HL-60/S4 treated with retinoic acid at 250 ng/mL for 4 days and 3 days (cell line): ENCODE measurements around the gene ARHGEF39.

Source experiments
- in situ Hi-C: fragments of 300-500 bp; cut with MboI; formaldehyde crosslinking; loops from 2 replicates; pipeline ENCODE4 v1.7.0; 2022; ENCODE audit warnings: low sequenced_read_pairs

The ARHGEF39 gene, protein sequence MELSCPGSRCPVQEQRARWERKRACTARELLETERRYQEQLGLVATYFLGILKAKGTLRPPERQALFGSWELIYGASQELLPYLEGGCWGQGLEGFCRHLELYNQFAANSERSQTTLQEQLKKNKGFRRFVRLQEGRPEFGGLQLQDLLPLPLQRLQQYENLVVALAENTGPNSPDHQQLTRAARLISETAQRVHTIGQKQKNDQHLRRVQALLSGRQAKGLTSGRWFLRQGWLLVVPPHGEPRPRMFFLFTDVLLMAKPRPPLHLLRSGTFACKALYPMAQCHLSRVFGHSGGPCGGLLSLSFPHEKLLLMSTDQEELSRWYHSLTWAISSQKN

DNA sequence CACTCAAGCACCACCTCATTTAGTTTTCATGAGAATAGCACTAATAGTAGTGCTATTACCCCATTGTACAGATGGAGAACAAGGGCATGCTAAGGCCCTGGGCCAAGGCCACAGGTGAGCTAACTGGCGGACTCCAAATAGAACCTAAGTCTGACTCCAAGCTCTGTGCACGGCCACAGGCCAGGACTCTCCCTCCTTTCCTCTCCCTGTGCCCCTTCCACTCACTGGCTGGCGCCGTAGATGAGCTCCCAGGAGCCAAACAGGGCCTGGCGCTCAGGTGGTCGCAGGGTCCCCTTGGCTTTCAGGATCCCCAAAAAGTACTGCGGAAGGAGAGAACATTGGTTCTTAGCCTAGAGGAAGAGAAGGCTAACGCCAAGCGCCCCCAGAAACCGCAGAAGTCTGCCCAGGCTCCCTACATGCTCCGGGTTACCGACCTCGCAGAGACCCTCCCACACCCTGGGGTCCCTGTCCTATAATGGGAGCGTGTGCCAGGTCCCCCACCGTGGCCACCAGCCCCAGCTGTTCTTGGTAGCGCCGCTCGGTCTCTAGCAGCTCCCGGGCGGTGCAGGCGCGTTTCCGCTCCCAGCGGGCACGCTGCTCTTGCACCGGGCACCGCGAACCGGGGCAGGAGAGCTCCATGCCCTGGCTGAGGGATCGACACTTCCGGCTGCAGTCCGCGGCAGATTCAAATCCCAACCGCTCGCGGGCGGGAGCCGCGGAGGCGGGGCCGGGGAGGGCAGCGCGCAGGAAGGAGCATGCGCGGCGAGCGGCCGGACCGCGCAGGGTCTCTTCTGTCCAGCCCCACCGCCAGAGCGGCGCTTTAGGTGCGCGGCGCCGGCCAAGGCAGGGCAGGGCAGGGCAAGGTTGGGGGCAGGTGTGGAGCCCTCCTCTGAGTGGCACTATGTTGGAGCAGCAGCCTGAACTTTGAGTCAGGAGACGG is at the start of gene ARHGEF39:
Gene ARHGEF39, minus strand, starts transcription at position 665 of the 940 bp plus-strand sequence. Its CDS starts 26 bp downstream, at position 639.
- in situ Hi-C loops: no loop called here

DNA sequence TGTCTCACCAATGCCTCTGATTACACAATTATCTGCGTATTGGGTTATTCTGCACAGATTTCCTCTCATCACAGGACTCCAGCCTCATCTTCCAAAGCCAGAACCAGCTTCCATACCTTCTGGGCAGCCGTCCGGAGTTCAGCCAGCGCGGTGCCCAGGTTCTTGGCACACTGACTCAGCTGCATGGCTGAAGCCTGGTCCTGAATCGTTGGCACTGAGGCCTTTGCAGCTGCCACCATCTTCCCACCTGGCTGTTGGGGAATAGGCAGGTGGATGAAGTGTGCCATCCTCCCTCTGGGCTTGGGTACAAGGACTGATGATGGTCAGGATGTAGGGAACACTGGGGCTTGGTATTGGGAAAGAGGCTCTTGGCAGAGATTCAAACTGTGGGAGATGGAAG is 49.1 kb upstream of the ARHGEF39 start:
- in situ Hi-C loops: loop anchor here (25.0 kb wide), 1 partner anchor 652 kb away; the partner anchor contains the start of gene VCP

DNA sequence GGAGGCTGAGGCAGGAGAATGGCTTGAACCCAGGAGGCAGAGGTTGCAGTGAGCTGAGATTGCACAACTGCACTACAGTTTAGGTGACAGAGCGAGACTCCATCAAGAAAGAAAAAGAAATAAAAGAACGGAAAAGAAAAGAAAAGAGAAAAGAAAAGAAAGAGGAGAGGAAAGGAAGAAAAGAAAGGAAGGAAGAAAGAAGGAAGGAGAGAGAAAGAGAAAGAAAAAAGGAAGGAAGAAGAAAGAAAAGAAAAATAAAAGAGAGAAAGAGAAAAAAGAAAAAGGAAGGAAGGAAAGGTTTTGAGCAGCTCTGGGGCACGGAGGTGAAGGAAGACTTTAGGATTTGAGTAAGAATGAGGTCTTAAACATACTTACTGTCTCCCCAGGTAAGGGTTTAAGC is 48.6 kb upstream of the ARHGEF39 start:
- in situ Hi-C loops: loop anchor here (25.0 kb wide), 1 partner anchor 651 kb away; the partner anchor contains the start of gene VCP

DNA sequence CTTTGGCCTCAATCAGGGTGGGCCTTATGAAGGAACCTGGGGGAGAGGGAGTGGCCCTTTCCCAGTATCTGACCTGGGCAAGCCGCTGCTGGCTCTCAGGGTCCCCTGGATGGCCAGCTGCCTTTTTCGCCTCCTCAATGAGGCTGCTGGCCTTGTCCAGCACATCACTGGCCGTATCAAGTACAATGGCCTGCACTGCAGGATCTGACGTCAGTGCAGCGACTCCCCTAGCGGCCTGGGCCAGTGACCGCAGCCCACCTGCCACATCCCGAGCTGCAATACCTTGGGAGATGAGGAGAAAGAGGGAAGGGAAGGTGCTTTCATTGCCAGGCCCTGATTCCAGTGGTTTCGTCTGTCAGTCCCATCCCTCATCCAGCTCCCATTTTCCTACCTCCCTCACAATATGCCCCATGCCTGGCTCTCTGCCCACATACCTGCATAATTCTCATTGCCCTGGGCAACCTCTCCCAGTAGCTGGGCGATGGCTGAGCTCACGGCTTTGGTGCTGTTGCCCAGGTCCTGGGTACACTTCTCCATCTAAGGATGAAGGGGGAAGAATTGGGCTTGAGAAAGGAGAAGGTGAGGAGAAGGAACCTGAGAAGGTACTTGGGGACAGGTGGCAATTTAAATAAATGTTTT is 47.9 kb upstream of the ARHGEF39 start:
- in situ Hi-C loops: loop anchor here (25.0 kb wide), 1 partner anchor 651 kb away; the partner anchor contains the start of gene VCP

DNA sequence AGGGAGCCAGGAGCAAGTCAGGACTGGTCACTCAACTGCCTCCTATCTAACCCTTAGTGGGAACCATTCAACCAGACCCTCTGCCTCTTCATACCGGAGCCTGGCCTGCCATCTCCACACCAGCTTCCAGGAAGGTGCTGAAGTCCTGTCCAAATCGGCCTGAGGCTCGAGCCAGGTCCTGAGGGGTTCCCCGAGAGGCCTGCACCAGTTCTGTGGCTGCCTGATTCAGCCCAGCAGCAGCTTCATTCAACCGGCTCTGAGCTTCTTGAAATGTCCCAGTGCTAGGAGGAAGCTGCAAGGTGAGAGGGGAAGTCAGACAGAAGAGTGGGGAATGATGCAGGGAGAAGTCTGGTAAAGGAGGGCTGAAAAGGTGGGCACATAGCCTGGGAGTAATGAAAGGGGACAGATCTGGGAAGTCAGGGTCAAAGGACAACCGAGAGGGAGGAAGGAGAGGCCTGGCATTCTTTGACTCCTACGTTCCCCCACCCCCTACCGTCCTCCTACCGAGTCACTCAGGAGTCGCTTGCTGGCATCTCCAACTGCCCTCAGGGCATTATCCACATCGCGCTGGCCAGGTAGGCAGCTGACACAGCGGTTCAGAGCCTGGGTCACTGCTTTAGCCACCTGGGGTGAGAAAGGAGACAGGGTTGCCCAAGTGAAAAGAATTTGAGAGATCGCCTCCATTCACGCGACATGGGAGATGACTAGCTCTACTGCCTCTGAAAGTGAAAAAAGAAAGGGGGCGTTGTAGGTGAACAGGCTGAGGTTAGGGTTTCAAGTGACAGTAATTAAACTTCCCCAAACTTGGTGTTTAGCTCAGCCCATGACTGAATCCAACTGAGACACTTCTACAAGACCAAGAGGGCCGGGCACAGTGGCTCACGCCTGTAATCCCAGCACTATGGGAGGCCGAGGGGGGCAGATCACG is 46.8 kb upstream of the ARHGEF39 start:
- in situ Hi-C loops: loop anchor here (25.0 kb wide), 1 partner anchor 649 kb away; the partner anchor contains the start of gene VCP

DNA sequence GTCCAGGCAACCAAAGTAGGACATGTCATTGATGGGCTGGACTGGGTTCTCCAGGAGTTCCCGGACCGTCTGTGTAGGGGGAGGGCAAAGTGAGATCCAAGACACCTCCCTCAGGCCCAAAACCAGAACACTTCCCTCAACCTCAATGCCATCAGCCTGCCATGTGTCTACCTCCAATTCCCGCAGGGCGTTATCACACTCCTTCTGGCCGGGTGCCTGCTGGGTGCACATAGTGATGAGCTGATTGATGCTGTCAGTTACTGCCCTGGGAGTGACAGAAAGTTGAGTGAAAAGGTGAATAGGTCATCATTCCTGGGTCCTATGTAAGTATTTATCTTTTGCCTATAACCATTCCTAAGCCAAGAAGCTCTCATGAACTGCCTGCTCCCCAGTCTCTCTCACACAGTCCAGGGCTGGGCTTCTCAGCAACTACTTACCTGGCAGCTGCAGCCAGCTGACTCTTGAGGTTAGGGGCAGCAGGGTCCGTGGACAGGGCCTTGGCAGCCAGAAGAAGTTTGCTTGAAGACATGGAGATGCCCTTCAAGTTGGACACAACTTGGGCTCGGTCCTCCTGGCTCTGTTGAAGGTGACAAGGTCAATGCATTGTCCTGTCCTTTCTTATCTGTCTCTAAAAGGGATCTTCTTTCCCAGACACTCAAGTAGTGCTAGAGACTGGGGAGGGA is 46.0 kb upstream of the ARHGEF39 start:
- in situ Hi-C loops: loop anchor here (25.0 kb wide), 1 partner anchor 649 kb away; the partner anchor contains the start of gene VCP

DNA sequence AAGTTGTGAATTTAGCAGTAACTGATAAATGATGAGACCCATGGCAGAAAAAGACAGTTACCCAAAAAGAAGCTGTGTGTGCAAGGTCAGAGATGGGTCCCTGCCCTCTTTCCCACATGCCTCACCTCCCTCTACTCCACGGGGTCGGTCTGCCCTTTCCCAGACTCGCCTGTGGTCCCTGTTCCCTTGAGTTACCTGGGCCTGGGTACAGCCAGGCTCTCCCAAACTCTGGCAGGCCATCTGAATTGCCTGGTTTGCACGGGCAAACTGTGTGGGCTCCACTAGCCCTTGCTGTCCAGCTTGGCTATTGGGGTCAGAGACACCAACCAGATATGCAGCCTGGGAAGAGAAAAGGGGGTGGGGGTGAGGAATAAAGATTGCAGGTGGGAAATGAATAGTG is 43.2 kb upstream of the ARHGEF39 start:
- in situ Hi-C loops: loop anchor here (25.0 kb wide), 1 partner anchor 646 kb away; the partner anchor contains the start of gene VCP

DNA sequence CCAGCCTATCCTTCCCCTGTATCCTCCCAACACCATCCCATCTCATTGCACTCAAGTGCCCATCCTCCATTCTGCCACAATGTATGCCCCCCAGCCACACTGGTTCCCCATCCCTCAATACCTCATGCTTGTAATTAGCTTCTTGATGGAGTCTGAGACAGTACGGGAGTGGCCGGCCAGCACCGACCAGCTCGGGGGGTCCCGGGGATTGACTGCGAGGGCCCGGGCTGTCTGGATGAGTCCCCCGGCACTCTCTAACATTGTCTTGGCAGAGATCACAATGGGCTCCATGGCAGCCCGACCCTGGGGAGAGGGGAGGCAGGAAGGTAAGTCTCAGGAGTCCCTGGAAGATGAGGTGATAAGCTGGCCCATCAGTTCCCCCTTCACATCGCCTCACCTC is 42.0 kb upstream of the ARHGEF39 start:
- in situ Hi-C loops: loop anchor here (25.0 kb wide), 1 partner anchor 645 kb away; the partner anchor contains the start of gene VCP

DNA sequence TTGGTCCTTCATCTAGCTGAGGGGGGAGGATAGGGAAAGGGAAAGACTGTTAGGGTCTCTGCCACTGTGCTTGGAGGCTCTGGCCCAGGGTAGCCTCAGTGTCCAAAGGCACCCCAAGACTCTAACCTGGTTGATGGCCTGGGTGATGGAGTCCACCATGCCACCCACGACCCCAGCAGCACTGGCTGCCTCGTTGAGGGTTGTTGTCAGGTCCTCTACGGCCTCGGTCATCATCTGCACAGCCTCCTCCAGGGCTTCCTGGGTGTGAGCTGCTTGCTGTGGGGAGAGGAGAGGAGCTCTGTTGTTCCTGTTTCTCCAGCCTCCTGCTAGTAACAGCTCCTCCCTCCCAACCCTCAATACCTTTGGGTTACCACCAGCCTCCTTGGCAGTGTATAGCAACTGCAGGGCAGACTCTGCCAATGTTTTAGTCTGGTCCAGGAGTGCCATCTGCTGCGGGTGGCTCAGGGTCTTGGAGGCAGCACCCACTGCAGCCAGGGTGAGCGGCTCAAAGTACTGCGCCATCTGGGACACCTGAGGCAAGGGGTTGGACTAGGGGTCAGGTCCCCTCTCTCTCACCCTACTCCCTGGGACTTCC is 40.9 kb upstream of the ARHGEF39 start:
- in situ Hi-C loops: loop anchor here (25.0 kb wide), 1 partner anchor 644 kb away; the partner anchor contains the start of gene VCP

DNA sequence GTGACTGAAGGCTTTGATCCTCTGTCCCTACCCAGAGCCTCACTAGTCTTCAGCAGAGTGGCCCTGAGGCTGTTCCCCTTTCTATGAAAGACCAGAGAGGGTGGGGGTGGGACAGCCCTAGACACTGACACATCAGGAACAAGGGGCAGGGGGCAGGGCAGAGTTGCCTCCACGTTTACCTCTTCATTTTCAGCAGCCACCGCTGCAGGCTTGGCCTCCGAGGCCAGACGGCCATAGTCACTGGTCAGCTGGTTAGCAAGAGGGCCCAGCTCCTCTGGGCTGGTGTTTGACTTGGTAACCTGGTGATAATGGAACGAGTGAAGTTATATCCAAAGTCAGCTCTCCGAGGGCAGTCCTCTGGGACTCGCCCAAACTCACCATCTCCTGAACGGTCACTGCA is 40.4 kb upstream of the ARHGEF39 start:
- in situ Hi-C loops: loop anchor here (25.0 kb wide), 1 partner anchor 643 kb away; the partner anchor contains the start of gene VCP

DNA sequence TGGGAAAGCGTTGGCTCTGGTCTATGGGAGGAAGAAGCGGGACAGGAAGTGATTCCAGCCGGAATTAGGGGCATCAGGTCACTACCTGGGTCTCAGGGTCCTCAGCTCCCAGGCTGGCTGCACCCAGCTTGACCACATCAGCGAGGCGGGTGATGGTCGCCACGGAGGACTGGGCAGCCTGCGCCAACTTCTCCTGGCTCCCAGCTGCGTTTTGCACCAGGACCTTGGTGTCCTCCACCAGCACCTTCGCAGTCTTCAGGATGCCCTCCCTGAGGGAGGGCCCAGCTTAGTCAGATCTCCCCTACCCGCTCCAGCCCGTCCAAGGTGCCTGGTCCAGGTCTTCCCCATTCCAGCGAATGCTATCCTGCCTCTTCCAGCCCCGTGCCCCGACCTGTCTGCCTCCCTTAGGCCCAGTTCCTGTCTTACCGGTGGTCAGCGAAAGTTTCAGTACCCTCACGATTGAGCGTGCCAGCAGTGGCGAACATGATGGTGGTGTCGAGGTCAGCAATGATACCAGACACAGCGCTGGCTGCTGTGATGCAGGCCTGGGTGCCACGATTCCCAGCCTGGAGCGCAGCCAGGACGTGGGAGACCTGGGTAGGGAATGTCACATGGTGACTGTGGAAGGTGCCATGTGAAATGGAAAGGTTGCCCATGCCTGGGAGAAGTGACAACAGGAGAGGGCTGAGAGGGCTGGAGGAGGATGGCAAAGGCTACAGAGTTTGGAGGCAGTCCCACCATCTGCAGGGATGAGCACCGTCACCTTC is 39.1 kb upstream of the ARHGEF39 start:
- in situ Hi-C loops: loop anchor here (25.0 kb wide), 1 partner anchor 642 kb away; the partner anchor contains the start of gene VCP

DNA sequence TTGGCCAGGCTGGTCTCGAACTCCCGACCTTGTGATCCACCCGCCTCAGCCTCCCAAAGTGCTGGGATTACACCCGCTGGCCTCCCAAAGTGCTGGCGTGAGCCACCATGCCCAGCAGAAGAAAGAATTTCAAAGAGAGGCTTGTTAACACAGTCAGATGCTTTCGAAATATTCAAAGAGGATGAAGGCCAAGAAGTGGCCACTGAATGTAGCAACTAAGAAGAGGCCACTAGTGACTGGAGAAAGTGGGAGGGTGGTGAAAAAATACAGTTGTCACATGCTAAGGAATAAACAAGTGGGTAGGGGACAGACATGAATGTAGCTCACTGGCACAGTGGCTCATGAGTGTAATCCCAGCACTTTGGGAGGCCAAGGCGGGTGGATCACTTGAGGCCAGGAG is 37.7 kb upstream of the ARHGEF39 start:
- in situ Hi-C loops: loop anchor here (25.0 kb wide), 1 partner anchor 640 kb away; the partner anchor contains the start of gene VCP

DNA sequence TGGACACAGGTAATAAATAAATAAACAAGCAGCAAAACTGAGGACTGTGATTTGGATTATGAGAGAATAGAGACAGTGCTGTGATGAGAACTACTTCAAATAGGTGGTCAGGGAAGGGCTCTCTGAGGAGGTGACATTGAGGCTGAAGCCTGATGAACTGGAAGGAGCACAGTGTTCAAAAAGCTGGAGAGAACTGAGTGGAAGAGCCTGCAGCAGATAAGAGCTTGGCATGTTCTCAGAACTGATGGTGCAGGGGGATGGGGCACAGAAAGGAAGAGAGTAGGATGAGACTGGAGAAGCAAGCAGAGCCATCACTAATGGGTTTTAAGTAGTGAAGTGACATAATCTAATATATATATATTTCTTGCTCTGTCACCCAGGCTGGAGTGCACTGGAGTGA is 35.9 kb upstream of the ARHGEF39 start:
- in situ Hi-C loops: loop anchor here (25.0 kb wide), 1 partner anchor 639 kb away; the partner anchor contains the start of gene VCP

DNA sequence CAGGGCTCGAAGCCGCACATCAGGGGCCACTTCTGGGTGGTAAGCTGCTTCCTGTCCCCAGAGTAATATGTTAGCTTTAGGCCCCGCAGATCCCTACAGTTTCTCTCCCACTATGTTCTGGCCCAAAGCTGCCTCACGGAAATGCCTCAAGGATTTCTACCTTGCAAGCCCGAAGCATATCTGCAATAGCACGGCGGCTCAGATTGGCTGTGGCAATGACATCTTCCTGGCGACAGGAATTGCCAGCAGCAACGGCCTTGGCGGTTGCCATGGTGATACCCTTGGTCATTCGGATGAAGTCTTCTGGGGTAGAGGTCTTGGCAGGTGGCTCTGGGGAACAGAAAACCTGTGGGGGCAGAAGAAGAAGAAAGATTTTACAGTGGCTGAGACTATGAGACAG is 35.0 kb upstream of the ARHGEF39 start:
- in situ Hi-C loops: loop anchor here (25.0 kb wide), 1 partner anchor 638 kb away; the partner anchor contains the start of gene VCP

DNA sequence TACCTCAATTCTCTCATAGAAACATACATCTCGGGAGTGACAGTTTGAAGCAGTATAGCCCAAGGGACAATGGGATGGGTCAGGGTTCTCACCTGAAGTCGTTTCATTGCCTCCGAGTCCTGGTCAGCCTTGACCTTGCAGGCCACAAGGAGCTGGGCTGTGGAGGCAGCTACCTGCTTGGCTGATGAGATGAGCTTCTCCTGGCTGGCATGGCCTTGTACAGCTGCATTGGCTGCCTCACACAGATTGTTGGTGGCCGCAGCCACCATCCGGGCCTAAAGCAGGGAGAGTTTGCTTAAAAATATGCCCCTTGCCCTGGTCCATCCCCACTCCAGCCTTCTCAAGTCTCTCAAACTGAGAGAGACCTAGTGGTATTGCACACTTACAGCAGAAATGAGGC is 33.2 kb upstream of the ARHGEF39 start:
- in situ Hi-C loops: no loop called here

DNA sequence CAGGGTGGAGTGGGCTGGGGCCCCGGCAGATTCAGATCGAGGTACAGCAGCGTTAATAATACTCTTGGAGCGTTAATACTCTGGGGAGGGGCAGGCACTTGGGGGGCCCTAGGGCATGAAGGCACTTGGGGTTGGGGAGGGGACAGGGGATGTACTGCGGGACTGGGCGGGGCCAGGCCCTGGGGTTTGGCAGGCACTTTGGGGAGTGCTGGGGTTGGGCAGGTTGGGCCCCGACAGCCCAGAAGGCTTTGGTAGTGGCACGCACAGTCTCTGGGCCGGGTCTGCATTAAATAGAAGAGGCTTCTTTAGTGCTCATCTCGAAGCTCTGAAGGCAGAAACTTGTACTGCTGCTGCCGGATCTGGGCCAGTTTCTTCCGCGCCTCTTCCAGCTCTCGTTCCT is 32.5 kb upstream of the ARHGEF39 start:
- in situ Hi-C loops: no loop called here

DNA sequence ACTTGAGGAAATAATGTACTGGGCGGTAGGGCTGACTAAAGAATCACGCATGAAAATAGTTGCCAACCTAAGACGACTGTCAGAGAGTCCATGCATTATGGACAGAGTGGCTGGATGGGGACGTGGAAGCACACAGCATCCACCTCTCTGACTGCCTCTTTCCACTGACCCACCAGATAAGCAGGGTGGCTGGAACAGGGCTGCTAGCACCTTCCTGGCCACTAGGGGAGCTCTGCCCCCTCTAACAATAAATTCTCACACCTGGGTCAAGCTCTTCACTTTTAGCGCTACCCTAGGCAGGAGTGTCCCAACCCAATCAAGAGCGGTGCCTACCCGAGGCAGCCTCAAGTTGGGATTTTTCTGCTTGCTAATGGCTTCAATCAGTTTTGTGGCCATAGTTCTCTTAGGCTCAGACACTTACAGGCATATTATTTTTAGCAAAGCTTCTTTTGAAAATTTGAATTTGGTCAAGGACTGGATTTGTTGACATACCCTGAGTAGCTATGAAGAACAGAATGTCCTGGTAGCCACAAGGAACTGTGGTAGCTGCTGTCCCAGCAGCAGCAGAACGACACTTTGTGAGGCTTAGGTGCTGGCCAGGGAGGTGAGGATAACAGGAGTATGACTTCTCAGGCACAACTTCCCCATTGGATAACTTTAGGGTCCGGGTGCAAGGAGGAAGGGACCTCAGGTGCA is 31.7 kb upstream of the ARHGEF39 start:
- in situ Hi-C loops: no loop called here
